Daoy (cell line): ENCODE data around the gene WNT3A. TPM values are rescaled to one million over a fixed set of nuclear protein-coding genes. Genes with fewer than 3 reads are reported as not detected.
A peak's percentile ranks its signal among the peaks of the same experiment; 100 is the strongest.

ENCODE experiments used
- DNase-seq: peaks from one replicate; pipeline ENCODE4 v3.0.0-alpha.2; 2015; ENCODE audit warnings: low read depth
- total RNA-seq: library from RNA; depleted of rRNA; stranded (reverse); fragments of >200 nt; shearing (Covaris generic); gene quantifications from 2 replicates; pipeline ENCODE4 v1.2.3, GENCODE V29; 2014

The WNT3A gene
- total RNA-seq, 1 experiment from 2014 or later: not detected

DNA sequence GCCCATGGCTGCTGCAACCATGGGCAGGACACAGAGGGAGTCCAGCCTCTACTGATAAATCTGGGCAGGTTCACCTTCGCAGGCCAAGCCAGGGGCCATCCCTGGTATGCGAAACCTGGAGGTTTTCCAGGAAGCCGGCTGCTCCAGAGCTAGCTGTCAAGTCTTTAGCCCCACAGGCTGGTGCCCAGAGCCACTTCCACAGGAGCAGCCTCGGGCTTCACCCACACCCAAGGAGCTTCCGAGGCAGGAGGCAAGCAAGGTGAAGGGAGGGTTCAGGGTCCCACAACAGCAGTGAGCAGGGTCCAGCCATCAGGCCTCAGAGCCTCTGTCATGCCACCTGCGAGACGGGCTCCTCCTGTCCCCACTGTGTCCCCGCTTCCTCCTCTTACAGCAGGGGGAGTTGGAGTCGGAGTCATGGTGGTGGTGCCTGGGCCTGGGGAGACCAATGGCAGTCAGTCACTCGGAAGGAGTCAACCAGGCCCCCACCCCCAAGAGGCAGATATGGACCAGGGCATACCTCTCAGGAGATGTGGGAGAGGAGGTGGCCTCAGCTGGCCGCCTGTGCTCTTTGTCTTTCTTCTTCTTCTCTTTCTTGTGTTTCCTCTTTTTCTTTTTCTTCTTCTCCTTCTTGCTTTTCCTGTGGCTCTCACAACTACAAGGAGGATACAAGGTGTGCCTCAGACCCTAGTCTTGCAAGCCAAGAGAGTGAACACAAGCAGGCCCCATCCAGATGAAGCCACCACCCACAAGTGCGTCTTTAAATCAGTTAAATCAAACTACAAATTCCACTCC, 94.2 kb downstream of the WNT3A start:
- DNase-seq: no peak

DNA sequence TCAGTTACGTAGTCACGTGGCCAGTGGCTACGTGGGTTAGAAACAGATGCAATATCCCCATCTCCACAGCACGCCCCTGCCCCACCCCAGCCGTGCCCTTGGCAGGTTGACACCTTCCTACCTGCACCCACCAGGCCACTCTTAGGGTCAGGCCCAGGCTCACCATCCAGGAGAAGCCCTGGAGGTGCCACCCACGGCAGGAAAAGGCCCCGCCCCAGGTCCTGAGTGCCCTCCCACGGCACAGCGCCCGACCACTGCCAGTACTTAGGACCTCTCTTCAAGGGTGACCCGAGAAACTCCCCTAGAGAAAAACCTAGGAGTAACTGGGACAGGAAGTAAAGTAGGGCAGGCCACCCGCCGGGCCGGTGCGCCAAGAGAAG, 94.8 kb downstream of the WNT3A start:
- no peak for DNase-seq

GRCh38 chr1:228101994-228102790, 95.4 kb downstream of the WNT3A start:
- DNase-seq: peak; percentile 64

- peak; percentile 96 for DNase-seq
These were observed 96.2 kb downstream of the WNT3A start, which contains the start of gene C1orf35 for GRCh38 chr1:228102791-228103620. TSS of gene C1orf35 (minus strand) at chr1:228103325. CDS start at chr1:228103227, 98 bp downstream.

- DNase-seq: no peak
These were observed 97.9 kb downstream of the WNT3A start for GRCh38 chr1:228104526-228105269.

DNA sequence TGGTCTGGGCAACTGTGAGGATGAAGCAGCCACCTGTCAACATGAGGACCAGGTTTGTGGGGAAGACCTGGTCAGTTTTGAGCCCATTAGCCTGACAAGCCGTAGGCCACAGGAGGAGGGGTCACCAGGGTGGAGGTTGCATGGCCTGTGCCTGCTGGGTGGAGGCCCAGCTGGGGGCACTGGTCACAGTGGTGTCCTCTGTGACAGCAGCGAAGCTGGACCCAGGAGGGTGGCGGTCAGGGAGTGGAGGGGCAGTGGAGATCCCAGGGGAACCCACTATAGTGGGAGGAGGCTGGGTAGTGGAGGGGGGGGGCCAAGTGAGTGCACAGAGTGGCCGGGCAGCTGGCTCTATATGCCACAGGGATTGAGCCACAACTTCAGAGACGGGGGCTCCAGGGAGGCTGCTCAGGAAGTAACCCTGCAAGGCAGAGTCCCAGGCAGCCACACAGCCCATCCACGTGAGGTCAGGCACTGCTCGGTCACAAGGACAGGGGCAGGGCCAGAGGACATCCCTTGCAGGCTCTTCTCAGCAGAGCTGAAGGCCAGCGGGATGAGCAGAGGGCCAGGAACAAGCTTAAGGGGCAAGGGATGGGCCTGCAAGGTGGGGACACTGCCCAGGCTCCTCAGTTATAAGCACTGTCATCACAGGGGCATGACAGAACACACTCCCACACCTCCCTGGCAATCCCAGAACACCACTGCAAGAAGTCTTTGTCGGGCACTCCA, 98.6 kb downstream of the WNT3A start:
- no peak for DNase-seq

- DNase-seq: no peak
These were observed 99.4 kb downstream of the WNT3A start for GRCh38 chr1:228105996-228106799.

DNA sequence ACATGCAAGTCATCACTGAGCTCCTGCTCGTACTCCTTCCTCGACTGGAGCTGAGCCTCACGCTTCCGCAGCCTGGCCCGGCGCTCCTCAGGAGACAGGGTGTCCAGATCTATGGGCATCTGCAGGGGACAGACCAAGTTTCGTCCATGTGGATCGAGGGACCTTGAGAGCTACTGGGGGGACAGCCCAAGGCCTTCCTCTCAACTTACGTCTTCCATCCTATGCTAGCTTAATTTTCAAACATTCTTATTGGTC, 99.9 kb downstream of the WNT3A start:
- no peak for DNase-seq

DNA sequence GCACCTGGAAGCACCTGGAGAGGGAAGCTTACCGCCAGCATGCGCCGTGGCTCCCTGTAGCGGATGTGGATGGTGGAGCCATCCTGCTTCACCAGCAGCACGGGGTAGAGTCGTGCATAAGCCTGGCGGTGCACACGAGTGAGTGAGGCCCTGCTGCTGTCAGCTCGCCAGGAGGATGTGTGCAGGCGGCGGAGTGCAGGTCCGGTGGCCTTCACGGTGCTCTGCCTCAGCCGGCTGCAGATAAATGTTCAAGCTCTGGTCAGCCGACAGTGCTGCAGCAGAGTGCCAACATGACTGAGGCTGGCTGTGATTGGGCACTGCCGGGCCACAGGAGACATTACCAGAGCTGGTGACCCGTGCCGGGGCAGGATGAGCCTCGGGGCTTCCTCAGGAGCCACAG, 100.8 kb downstream of the WNT3A start:
- no peak for DNase-seq

DNA sequence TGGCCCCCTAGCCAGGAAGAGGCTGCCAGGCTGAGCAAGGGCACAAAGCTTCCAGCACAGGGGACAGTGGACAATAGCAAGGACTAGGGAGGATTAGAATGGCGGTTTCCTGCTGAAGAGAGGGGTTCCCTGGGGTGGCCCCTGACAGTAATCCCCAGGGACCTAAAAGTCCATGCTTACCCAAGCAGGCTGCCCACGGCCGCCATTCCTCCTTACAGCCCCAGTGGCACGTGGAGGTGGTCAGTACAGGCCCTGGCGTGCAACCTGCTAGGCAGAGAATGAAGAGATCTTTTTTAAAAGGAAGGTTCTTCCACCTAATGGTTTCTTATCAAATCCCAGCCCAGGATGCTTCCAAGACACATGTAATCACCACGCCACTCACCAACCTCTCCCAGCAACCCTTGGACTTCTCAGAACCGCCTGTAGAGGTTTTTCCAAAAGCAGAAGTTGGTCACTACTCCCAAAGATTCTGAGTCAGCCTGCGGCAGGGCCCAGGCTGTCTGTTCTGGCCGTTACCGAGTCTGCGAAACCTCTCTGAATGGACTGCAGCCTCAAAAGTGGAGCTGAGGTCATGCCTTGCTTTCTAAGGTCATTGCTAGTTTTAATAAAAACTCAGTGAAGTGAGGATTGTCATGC, 101.4 kb downstream of the WNT3A start:
- DNase-seq: no peak

GRCh38 chr1:228108742-228109072, 101.9 kb downstream of the WNT3A start:
- DNase-seq: no peak

DNA sequence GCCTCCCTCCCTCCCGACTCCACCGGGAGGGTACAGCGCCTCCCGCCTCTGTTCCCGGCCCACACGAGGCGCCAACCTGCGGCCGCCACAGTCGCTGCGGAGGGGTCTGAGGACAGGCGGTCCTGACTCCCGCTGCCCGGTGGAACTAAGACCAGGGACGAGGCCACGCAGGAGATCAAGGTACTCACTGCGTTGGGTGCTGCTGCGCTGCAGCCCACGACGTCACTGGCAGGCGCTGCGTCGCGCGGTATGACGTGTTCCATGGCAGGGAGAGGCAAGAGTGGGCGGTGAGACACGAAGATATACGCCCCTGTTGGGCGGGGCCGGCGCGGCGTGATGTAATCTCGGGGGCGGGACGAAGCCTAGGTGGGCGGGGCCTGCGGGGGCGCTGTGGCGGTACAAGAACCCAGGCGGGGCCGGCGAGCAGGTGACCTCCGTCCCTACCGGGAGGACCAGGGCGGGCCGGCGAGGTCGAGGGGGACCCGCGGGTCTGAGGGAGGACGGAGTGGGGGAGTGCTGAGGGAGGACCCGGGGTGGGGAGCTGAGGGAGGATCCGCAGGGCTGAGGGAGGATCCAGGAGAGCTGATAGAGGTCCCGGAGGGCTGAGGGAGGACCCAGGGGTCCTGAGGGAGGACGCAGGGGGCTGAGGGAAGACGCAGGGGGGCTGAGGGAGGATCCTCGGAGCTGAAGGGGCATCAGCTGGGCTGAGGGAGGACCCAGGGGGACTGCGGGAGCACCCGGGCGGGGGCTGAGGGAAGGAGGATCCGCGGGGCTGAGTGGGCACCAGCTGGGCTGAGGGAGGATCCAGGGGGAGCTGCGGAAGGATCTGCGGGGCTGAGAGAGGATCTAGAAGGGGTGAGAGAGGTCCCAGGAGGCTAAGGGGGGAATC, 102.5 kb downstream of the WNT3A start, which contains the start of gene MRPL55:
MRPL55 (minus strand) TSS at position 227 of the 889 bp plus-strand sequence. CDS start 1,039 bp downstream, outside the sequence.
- peak; percentile 98 for DNase-seq

DNA sequence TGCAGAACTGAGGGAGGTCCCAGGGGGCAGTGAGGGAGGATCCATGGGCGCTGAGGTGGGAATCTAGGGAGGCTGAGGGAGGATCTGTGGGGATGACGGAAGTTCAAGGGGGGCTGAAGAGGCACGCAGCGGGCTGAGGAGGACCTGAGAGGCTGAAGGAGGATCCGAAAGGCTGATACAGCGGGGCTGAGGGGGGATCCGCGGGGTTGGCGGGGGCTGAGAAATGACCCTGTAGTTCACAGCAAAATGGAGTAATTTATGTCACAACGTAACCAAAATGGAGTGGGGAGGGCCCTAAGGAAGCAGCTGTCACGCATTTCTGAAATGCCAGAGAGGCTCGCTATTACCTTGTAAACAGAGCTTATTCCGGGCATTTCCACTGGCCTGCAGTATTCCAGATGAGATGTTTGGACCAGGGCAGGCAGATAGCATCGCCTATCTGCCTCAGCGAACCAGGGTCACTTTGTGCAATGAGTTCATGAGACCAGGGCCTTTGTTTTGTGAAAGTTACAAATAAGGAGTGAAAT, 103.2 kb downstream of the WNT3A start:
- DNase-seq: no peak

DNA sequence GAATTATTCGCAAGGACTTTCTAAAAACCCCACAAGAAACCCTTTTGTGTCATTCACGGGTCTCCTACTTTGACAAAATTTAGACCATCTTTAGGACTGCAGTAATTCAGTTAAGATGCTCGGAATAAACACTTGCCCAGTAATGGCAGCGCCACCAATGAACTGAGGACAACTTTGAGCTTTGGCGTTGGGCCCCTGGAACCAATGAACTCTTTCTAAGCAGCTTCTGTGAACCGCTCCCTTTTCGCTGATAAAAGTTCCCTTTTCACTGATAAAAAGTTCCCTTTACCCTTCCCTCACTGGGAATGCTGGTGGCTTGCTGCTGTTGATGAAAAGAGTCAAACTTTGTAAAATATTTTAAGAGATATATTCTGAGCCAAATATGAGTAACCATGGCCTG, 103.8 kb downstream of the WNT3A start:
- no peak for DNase-seq
